GM12872 (cell line): Measurements from ENCODE around the gene WFIKKN1.

ENCODE experiments used
- TF ChIP-seq, protein P1 (sequence below): IDR thresholded peaks from 3 replicates; pipeline ENCODE4 v1.5.1; 2011; ENCODE audit warnings: low read depth, mild to moderate bottlenecking, low read length, moderate library complexity; ENCODE audit not compliant: insufficient read depth

WFIKKN1 gene

DNA sequence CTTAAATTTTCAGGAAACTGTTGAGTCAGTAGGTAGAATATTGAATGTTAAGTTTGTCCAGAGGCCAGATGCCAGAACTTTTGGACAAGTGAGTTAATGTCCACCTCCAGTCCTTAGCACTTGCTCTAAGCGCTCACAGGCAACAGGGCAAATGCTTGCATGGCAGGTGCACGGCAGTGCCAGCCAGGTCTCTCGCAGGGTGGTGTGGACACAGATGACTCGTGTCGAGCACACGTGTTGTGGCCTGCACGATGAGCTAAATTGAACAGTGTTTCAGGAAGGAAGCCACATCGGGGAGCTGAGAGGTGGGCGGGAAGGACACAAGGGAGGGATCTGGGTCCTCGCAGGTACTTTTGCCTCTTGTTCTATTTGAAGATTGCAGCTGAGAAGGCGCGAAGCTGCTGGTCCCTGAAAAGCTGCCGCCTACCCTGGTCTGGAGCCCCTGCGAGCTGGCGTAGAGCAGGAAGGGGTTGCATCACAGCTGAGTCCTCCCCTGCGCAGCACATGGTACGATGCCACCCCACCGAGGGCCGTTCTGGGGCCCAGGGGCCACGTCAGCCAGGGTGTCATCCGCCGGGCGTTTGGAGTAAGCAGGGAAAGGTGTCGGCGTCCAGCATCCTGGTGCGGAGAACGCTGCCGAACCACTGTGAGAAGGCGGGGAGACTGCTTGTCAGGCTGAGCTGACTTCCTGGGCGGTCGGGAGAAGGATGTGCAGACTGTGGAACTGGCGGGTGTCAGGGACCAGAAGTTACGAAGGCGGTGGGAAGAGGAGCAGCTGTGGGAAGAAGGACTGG is 34.6 kb upstream of the WFIKKN1 start:
- TF ChIP-seq, protein P1, sequence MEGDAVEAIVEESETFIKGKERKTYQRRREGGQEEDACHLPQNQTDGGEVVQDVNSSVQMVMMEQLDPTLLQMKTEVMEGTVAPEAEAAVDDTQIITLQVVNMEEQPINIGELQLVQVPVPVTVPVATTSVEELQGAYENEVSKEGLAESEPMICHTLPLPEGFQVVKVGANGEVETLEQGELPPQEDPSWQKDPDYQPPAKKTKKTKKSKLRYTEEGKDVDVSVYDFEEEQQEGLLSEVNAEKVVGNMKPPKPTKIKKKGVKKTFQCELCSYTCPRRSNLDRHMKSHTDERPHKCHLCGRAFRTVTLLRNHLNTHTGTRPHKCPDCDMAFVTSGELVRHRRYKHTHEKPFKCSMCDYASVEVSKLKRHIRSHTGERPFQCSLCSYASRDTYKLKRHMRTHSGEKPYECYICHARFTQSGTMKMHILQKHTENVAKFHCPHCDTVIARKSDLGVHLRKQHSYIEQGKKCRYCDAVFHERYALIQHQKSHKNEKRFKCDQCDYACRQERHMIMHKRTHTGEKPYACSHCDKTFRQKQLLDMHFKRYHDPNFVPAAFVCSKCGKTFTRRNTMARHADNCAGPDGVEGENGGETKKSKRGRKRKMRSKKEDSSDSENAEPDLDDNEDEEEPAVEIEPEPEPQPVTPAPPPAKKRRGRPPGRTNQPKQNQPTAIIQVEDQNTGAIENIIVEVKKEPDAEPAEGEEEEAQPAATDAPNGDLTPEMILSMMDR, result no peak

DNA sequence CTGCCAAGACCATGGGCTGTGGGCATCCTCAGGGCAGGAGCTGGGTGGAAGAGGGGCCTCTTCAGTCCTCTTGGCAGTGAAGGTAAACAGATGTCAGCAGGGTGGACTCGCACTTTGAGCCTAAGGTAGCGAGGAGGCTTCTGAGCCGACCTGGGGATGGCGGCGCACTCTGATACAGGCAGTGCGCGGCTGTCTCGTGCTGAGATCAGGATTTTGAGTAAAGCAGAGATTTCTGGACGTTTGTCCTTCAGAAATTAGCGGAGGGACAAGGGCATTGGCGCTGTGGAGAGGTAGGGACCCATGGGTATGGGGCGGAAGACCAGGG is 34.1 kb upstream of the WFIKKN1 start:
- TF ChIP-seq, protein P1, result no peak

DNA sequence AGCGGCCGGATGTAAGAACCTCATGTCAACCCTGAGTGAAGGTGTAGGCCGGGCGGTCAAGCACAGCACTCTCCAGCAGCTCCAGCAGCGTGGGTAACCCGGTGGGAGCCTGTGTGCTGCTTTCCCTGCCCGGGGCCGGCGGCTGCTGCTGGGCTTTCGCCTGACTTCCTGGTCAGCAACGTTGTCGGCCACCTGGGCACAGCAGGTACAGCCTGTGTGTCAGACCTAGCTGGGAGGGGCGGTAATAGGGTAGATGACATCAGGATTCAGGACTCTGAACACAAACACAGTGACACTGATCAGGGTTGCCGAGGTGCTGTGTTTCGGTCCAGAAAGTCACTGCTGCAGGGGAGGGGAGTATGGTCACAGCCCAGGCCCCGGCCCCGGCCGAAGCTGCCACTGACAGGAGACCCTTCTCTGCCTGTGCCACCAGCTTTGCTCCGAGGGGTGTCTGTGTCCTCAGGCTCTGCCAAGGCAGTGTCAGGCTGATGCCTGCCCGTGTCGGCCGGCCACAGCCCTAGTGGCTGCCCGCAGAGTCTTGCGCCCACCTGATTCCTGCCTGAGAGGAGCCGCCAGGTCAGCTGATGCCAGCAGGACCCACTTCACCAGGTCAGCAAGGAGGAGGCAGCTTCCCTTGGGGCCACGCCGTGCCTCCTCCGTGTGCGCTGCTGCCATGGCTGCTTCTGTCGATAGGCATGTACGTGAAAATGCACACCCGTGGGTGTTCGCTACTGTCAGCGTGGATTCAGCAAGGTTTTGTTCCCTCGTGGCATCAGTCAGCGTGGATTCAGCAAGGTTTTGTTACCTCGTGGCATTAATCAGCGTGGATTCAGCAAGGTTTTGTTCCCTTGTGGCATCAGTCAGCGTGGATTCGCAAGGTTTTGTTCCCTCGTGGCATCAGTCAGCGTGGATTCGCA is 31.7 kb upstream of the WFIKKN1 start:
- TF ChIP-seq, protein P1, result no peak

DNA sequence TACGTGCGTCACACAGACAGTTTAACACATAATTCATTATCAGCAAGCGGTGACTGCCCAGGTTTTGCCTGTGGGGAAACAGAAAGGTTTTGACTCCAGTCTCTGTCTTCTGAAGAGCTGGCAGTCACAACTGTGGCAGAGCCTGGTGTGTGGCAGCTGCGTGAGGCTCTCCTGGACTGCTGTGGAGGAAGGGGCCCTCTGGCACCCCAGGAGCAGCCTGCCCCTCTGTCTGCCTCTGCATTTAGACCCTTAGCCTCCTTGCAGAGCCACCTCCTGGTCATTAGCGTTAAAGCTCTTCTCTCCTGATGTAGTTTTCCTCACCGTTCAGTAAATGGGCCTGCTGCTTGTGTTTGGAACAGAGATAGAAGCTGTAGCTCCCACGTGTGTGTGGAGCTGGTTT is 30.0 kb upstream of the WFIKKN1 start:
- TF ChIP-seq, protein P1, result peak; percentile 38

DNA sequence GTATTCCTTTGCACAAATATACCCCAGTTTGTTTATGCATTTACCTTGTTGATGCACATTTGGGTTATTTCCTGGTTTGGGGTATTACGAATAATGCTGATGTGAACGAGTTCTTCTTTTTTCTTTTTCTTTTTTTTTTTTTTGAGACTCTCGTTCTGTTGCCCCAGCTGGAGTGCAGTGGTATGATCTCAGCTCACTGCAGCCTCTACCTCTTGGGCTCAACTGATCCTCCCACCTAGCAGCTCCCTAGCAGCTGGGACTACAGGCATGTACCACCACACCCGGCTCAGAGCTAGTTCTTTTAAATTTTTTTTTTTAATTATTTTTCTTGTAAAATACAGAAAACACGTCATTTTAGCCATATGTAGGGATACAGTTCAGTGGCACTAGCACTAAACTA is 26.9 kb upstream of the WFIKKN1 start:
- TF ChIP-seq, protein P1, result no peak

DNA sequence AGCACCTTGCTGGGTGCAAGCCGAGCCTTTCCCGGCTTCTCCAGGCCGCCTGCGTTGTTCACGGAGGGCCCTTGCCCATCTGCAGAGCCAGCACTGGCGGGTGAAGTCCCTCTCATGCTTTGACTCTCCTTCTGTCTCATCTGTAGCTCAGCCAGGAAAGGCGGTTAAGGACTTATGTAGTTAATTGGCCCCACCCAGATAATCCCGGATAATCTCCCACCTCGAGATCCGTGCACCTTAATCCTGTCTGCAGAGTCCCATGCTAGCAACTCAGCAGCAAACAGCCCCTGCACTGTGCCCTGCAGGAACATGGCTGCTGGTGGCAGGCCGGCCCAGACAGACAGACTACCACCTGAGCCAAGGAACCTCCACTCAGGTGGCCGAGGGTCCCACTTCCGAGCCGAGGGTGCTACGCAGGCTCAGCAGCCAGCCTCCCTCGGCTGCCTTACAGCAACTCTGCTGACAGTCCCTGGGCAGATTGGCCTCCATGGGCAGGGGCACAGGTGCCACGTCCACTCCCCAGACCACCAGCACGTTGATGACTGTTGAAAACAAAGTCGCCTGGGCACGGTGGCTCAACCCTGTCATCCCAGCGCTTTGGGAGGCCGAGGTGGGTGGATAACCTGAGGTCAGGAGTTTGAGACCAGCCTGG is 24.0 kb upstream of the WFIKKN1 start:
- TF ChIP-seq, protein P1, result no peak

DNA sequence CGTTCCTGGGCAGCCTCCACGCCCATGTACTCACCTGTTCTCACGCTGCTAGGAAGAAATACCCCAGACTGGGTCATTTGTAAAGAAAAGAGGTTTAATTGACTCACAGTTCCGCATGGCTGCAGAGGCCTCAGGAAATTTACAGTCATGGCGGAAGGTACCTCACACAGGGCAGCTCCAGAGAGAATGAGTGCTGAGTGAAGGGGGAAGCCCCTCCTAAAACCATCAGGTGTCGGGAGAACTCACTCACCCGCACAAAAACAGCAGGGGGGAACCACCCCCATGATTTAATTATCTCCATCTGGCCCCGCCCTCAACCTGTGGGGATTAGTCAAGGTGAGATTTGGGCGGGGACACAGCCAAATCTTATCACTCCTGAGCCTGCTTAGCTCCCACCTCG is 22.8 kb upstream of the WFIKKN1 start:
- TF ChIP-seq, protein P1, result no peak
